Large intestine (tissue), 3 donors: Measurements from ENCODE around the gene CDH23. TPM values are rescaled to one million over a fixed set of nuclear protein-coding genes. Genes with fewer than 3 reads are reported as not detected.

ENCODE experiments used
- DNase-seq, 2 donors: peaks; one replicate each; pipeline versions ENCODE4 v3.0.0 to v3.0.0-alpha.2; 2013
- H3K27ac ChIP-seq: one replicate; pipeline ENCODE4 v1.5.1; 2013; ENCODE audit warnings: low read length
- H3K27me3 ChIP-seq: 2 replicates; pipeline ENCODE4 v1.6.1; 2013; ENCODE audit warnings: low read length; ENCODE audit not compliant: control insufficient read depth, insufficient read depth
- H3K36me3 ChIP-seq: 2 replicates; pipeline ENCODE4 v1.6.1; 2013; ENCODE audit warnings: low read length; ENCODE audit not compliant: control insufficient read depth, insufficient read depth
- H3K4me1 ChIP-seq: one replicate; pipeline ENCODE4 v1.6.1; 2013; ENCODE audit warnings: low read length; ENCODE audit not compliant: control insufficient read depth, insufficient read depth
- H3K4me3 ChIP-seq: one replicate; pipeline ENCODE4 v1.5.1; 2013; ENCODE audit warnings: low read length
- H3K9me3 ChIP-seq: one replicate; pipeline ENCODE4 v1.6.1; 2013; ENCODE audit warnings: mild to moderate bottlenecking, low read depth, low read length, moderate library complexity; ENCODE audit not compliant: control insufficient read depth
- WGBS: methylation state at CpG from one replicate; pipeline ENCODE4 v1.1.5; 2013; ENCODE audit warnings: low lambda C conversion rate; ENCODE audit not compliant: insufficient coverage; 5-methylcytosine and 5-hydroxymethylcytosine counted together
- polyA plus RNA-seq: library from polyadenylated mRNA; unstranded; fragments of 120-200 nt; gene quantifications from one replicate; pipeline ENCODE4 v1.2.1, GENCODE V29; 2013

Gene CDH23
- polyA plus RNA-seq, 1 donor: 1.7 TPM

DNA sequence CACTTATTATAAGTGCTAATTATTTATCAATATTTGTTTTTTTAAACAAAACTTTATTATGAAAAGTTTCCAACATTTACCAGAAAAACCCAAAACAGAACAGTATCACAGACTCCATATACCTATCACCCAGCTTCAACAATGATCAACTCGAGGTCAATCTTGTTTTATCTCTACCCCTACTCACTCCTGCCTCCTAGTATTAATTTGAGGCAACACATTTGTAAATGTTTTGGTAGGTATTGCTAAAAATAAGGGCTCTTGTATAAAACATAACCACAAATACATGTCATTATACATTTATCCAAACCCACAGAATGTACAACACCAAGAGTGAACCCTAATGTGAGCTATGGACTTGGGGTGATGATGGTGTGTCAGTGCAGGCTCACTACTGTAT lies 15.9 kb upstream of the CDH23 start:
- Histone ChIP-seq H3K36me3 (no peaks in the 10 kb centered on the region), H3K27me3 (no peaks in the 10 kb centered on the region), H3K4me3 (no peak overlapping the region), H3K4me1 (peaks cover 15% of the 10 kb centered on the region), H3K27ac (no peak overlapping the region), H3K9me3 (no peaks in the 10 kb centered on the region)
- DNase-seq: no peak
- WGBS: no CpG with 5 or more reads among the region's 1 CpG

DNA sequence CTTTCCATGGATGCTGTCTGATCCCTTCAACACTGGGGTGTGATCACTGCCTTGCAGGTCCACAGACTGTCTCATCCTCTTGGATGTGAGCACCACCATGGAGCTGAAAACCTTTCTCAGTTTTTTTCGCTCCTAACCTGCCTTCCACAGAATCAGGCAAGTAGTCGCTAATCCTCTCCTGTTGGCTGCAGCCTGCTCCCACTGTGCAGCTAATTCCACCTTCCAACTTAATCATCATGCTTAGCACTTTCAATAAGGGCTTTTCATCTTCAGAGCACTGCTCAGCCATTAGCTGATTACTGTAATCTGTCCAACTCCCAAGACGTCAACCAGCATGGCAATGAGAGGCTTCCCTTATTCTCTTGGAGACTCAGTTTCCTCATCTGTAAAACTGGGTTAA lies 15.1 kb upstream of the CDH23 start:
- Histone ChIP-seq H3K4me1 (peaks cover 15% of the 10 kb centered on the region), H3K9me3 (no peaks in the 10 kb centered on the region), H3K4me3 (no peak overlapping the region), H3K27ac (no peak overlapping the region), H3K36me3 (no peaks in the 10 kb centered on the region), H3K27me3 (no peaks in the 10 kb centered on the region)
- no peak for DNase-seq
- no CpG with 5 or more reads among the region's 3 CpGs for WGBS

DNA sequence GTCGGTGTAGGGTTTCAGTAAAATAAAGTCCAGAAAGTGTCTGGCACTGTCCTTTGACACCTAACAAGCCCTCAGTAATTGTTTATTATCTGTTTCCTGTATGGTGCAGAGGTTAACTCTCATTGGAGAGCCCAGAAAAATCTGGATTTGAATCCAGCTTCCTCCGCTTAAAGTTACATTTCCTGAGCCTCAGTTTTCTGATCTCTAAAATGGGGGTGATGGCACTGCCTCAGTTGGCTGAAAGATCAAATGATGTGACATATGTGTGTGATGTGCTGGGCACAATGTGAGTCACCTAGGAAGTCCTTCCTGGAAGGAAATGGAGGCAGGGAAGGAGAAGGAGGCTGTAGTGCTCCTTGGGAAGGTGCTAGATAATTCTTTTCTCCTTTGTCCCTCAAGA lies 14.7 kb upstream of the CDH23 start:
- Histone ChIP-seq H3K27me3 (no peaks in the 10 kb centered on the region), H3K4me1 (peaks cover 12% of the 10 kb centered on the region), H3K4me3 (no peak overlapping the region), H3K36me3 (no peaks in the 10 kb centered on the region), H3K9me3 (no peaks in the 10 kb centered on the region), H3K27ac (no peak overlapping the region)
- no CpG with 5 or more reads among the region's 2 CpGs for WGBS
- no peak for DNase-seq

DNA sequence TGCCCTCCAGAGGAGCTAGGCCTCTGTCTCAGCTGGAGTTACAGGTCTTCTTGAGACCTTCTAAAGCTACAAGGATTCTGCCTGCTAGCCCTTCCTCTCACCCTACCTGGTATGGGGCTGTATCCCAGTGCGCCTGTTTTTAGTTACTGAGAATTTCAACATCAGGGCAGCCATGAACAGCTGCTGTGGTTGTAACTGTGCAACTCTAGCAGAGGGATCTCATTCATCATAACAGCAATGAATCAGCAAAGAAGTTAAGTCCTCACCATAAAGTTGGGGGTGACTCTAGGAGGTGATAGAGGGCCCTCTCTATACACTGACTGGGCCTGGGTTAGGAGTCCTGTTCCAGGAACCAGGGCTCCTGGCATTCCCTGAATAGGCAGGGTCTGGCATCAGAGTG lies 14.0 kb upstream of the CDH23 start:
- no peaks in the 10 kb centered on the region for H3K36me3 ChIP-seq
- H3K4me3 ChIP-seq: no peak overlapping the region
- H3K27me3 ChIP-seq: no peaks in the 10 kb centered on the region
- peaks cover 8% of the 10 kb centered on the region for H3K4me1 ChIP-seq
- H3K9me3 ChIP-seq: no peaks in the 10 kb centered on the region
- no peak overlapping the region for H3K27ac ChIP-seq
- no peak for DNase-seq
- no CpG with 5 or more reads among the region's 1 CpG for WGBS

DNA sequence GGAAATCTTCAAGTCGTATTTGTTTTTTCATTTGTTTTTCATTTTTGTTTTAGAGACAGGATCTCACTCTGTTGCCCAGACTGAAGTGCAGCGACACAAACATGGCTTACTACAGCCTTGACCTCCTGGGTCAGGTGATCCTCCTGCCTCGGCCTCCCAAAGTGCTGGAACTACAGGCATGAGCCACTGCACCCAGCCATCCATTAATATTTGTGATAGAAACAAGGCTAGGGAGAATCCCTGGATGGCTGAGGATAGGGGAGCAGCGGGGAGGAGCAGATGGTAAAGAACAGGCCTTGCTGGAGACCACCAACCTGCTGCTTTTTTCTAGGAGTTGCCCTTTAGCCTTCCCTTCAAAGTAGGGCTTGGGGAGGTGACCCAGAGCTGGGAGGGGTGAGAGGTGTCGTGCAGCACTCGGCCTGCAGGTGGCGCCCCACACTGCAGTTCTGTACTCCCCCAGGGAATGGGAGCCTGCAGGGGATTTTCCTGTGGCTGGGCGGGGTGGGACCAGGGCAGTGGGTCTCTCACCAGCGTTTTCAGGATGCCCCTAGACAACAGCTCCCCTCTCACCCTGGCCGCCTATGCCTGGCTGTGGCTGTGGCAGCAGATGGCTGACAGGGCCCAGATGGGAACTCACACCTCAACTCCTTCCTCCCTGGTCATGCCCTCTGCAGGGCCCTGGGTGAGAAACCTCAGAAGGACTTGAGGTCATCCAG lies 12.6 kb upstream of the CDH23 start:
- no CpG with 5 or more reads among the region's 10 CpGs for WGBS

DNA sequence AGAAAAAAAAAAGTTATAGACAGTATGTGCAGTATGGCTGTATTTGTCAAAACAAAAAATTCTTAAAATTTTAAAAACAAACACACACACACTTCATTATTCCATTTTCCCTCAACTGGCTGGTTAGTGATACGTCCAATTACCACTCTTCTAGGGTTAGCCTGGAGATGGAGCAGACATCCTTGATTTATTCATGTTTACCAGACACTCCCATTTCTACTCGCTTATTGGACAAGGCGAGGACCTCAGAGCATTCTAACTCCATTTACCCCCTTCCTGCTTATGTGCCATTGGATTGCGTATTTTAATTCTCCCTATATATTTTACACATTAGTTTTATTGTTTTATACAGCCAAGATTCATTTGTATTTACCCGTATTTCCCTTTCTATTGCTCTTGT lies 8.5 kb upstream of the CDH23 start:
- H3K27me3 ChIP-seq: peaks cover 22% of the 10 kb centered on the region
- 63% methylated on average over 4 of the region's 5 CpGs for WGBS
- H3K27ac ChIP-seq: no peak overlapping the region
- H3K4me3 ChIP-seq: no peak overlapping the region
- H3K4me1 ChIP-seq: no peaks in the 10 kb centered on the region
- DNase-seq: no peak
- no peaks in the 10 kb centered on the region for H3K9me3 ChIP-seq
- no peaks in the 10 kb centered on the region for H3K36me3 ChIP-seq

More for the DNA sequence above, 12.6 kb upstream of the CDH23 start:
- Histone ChIP-seq H3K27me3 (peaks cover 4% of the 10 kb centered on the region), H3K9me3 (no peaks in the 10 kb centered on the region), H3K27ac (no peak overlapping the region), H3K4me1 (no peaks in the 10 kb centered on the region), H3K4me3 (no peak overlapping the region), H3K36me3 (no peaks in the 10 kb centered on the region)
- peak; percentile 47 to 48 for DNase-seq

DNA sequence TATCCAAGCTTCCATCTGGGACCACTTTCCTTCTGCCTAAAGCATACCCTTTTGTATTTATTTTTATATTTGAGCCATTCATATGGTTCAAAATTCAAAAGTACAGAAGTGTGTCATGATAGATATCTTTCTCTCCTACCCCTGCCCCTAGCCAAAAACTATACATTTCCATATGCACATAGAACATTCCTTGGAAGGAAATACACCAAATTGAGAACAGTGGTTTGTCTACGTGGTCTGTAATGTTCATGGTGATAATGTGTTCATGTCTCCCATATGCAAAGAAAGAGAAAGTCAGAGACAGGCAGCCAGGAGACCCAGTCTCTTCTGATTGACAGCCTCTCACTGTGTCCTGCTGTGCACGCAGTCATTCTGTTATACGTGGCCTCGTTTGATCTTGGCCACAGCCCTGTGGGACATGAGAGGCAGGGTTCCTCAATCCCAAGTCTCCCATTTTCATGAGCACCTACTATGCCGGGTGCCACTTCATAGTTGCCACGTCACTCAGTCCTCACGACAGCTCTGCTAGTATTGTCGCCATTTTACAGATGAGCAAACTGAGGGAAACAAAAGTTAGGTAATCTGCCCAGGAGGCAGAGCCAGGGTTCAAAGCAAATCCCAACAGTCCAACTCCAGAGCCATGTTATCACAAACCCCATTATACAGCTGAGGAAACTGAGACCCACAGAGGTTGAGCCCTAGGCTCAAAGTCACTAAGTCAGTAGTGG lies 8.0 kb upstream of the CDH23 start:
- no CpG with 5 or more reads among the region's 8 CpGs for WGBS

DNA sequence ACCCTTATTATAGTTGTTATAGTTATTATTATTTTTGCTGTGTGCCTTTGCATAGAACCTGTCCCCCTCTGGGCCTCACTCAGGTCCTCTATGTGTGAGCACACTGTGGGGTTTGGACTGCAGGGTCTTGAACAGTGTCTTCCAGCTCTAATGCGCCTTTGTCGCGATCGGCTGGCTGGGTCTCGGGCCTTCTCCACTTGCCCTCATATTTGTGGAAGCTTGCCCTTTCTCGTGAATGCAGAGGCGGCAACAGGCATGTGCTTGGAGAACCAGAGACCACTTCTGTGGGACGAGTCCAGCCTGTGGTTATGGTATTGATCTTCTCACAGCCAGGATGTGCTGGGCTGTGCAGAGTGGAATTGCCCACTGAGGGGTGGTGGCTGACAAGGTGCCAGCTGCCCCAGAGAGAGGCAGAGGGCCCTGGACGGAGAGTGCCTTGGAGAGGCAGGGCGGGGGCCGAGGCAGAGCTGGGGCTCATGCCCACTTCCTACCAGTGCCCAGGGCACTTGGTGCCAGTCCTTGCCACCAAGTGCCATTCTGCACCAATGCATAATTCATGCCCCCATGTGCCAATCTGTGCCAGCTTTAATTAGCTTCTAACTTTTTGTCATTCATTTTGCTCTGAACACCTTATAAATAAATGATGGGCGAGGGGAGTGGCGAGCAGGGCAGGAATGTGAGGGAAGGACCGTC lies 6.8 kb upstream of the CDH23 start:
- Histone ChIP-seq H3K27ac (no peak overlapping the region), H3K27me3 (peaks cover 29% of the 10 kb centered on the region), H3K9me3 (no peaks in the 10 kb centered on the region), H3K36me3 (no peaks in the 10 kb centered on the region), H3K4me1 (no peaks in the 10 kb centered on the region), H3K4me3 (no peak overlapping the region)
- no peak for DNase-seq
- WGBS: no CpG with 5 or more reads among the region's 14 CpGs

More for the DNA sequence above, 8.0 kb upstream of the CDH23 start:
- Histone ChIP-seq H3K27ac (no peak overlapping the region), H3K9me3 (no peaks in the 10 kb centered on the region), H3K4me1 (no peaks in the 10 kb centered on the region), H3K36me3 (no peaks in the 10 kb centered on the region), H3K4me3 (no peak overlapping the region), H3K27me3 (peaks cover 22% of the 10 kb centered on the region)
- DNase-seq: no peak

DNA sequence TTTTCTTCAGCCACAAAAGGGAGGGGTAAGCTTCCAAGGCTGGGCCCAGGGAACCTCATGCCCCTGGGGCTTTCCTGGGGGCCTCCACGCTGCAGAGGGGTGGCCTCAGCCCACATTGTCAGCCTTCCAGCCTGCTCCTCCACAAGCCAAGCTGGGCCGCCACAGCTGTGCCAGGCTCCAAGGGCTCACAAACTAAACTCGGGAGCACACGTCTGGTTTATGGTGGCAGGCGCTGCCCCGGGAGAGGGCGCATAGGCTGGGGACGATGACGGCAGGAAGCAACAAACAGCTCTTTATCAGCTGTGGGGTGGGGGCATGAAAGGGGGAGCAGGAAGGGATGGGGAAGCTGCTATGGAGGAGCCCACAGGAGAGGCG lies 6.3 kb upstream of the CDH23 start:
- no peaks in the 10 kb centered on the region for H3K9me3 ChIP-seq
- WGBS: no CpG with 5 or more reads among the region's 10 CpGs
- peak in 1 of 2 donors; percentile 17 for DNase-seq

DNA sequence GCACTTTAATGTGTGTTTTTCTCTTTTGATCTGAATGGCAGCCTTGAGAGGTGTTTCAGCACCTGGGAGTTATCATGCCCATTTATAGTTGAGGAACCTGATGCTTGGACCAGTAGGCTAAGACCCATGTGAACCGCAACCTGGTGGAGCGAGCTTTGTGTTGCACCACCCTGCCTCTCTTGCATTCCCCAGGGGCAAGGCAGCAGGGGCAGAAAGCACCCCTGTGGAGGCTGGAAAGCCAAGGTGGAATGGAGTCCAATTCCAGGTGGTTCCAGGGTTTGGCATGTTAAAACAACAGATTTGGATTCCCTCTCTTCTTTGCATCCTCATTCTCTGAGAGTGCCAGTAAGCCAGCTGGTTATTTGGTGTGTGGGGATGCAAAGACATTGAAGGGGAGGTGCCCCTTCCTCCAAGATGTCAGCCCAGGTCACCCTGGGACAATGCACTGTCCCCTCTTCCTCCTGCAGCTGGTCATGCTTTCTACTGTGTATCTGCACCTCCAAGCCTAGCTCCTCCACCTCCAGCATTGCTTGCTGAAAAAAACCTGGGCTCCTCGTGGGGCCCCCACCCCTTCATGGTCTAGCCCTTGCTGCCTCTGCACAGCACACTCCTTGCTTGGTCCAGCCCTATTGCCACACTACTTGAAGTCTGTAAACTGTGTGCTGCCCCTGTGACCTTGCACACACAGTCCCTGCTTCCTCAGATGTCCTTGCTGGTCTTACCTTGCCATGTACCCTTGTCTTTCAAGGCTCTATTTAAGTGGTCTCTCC lies 5.6 kb upstream of the CDH23 start:
- no CpG with 5 or more reads among the region's 3 CpGs for WGBS
- Histone ChIP-seq H3K27me3 (peaks cover 39% of the 10 kb centered on the region), H3K36me3 (no peaks in the 10 kb centered on the region), H3K9me3 (no peaks in the 10 kb centered on the region), H3K27ac (no peak overlapping the region), H3K4me1 (no peaks in the 10 kb centered on the region), H3K4me3 (no peak overlapping the region)
- no peak for DNase-seq

More for the DNA sequence above, 6.3 kb upstream of the CDH23 start:
- Histone ChIP-seq H3K4me3 (no peak overlapping the region), H3K27ac (no peak overlapping the region), H3K27me3 (peaks cover 34% of the 10 kb centered on the region), H3K36me3 (no peaks in the 10 kb centered on the region), H3K4me1 (no peaks in the 10 kb centered on the region)
